Esophagus muscularis mucosa (tissue), 4 donors: ENCODE results near the gene FAM210B. TPM values are rescaled to one million over a fixed set of nuclear protein-coding genes. Genes with fewer than 3 reads are reported as not detected.

Source experiments
- DNase-seq: peaks from one replicate; pipeline ENCODE4 v3.0.0-alpha.2; 2017; ENCODE audit errors: extremely low spot score
- H3K27ac ChIP-seq, 4 donors: fragments of 200-600 bp; sonication (generic); replicated peaks in 1 of 4; 1 replicate in 3 of 4; 2 replicates in 1 of 4; pipeline ENCODE4 v1.5.1; 2016 to 2019; ENCODE audit warnings: mild to moderate bottlenecking in 1 of 4
- H3K27me3 ChIP-seq, 4 donors: fragments of 200-600 bp; sonication (generic); one replicate each; pipeline versions ENCODE4 v1.5.1 to v1.6.0; 2016 to 2019
- H3K36me3 ChIP-seq, 4 donors: fragments of 200-600 bp; sonication (generic); one replicate each; pipeline ENCODE4 v1.5.1; 2016 to 2019
- H3K4me1 ChIP-seq, 4 donors: fragments of 200-600 bp; sonication (generic); one replicate each; pipeline ENCODE4 v1.5.1; 2016 to 2019
- H3K4me3 ChIP-seq, 4 donors: fragments of 200-600 bp; sonication (generic); 1 replicate in 2 of 4; 2 replicates in 2 of 4; pipeline ENCODE4 v1.5.1; 2016 to 2019; ENCODE audit warnings: mild to moderate bottlenecking in 4 of 4, moderate library complexity in 1 of 4
- H3K9me3 ChIP-seq, 4 donors: fragments of 200-600 bp; sonication (generic); 1 replicate in 3 of 4; 2 replicates in 1 of 4; pipeline ENCODE4 v1.5.1; 2016 to 2019
- CTCF ChIP-seq, 3 experiments: fragments of 200-600 bp in 2 of 3; fragments of 450-650 bp in 1 of 3; sonication (generic) in 2 of 3; IDR thresholded peaks; one replicate each; pipeline ENCODE4 v1.5.1; 2017 to 2019; ENCODE audit warnings: antibody characterized with exemption in 3 of 3, mild to moderate bottlenecking in 2 of 3, moderate library complexity in 1 of 3
- EP300 ChIP-seq: sonication (generic); formaldehyde crosslinking; IDR thresholded peaks from one replicate; pipeline ENCODE4 v1.6.1; 2017; ENCODE audit warnings: antibody characterized with exemption
- POLR2A ChIP-seq: fragments of 450-650 bp; IDR thresholded peaks from one replicate; pipeline ENCODE4 v1.6.1; 2017; ENCODE audit warnings: antibody characterized with exemption, moderate library complexity, mild to moderate bottlenecking, low read depth
- POLR2AphosphoS5 ChIP-seq, 2 donors: sonication (generic); formaldehyde crosslinking; IDR thresholded peaks; one replicate each; pipeline ENCODE4 v1.6.1; 2017; ENCODE audit warnings: antibody characterized with exemption in 2 of 2
- WGBS: methylation state at CpG from one replicate; pipeline ENCODE4 v1.1.5; 2018; 5-methylcytosine and 5-hydroxymethylcytosine counted together
- intact Hi-C: fragments of 100-400 bp; cut with DNase I; formaldehyde crosslinking; loops from one replicate; pipeline ENCODE4 v1.15.1; 2023
- total RNA-seq, 4 donors: library from RNA; depleted of rRNA; stranded (reverse); fragments of >200 nt; gene quantifications; one replicate each; pipeline versions ENCODE4 v1.1.0 to v1.2.1, GENCODE V29; 2016

The FAM210B gene
- total RNA-seq, 4 donors from 2014 or later = 48.2 to 75.0 (median 54.5) TPM

GRCh38 chr20:56412949-56413348 lies 54.2 kb downstream of the FAM210B start:
- Histone ChIP-seq H3K27me3 (no peaks in the 10 kb centered on the region), H3K36me3 (peaks cover 3 to 11% (median 5%) of the 10 kb centered on the region in 4 donors), H3K9me3 (no peaks in the 10 kb centered on the region), H3K4me3 (peak overlapping the region; percentile 15 to 40 (median 28)), H3K4me1 (peaks cover 11 to 30% (median 16%) of the 10 kb centered on the region in 4 donors), H3K27ac (peak overlapping the region; percentile 39 to 60 (median 53))
- no peak for TF ChIP-seq POLR2A
- TF ChIP-seq POLR2AphosphoS5 (IDR thresholded peaks at IDR 0.05) = no peak
- no peak for TF ChIP-seq EP300
- no peak for TF ChIP-seq CTCF (IDR thresholded peaks at IDR 0.05)
- DNase-seq = no peak
- intact Hi-C loops = no loop called here
- WGBS = 97% methylated on average over 3 of the region's 3 CpGs

GRCh38 chr20:56414842-56415765 lies 56.3 kb downstream of the FAM210B start:
- Histone ChIP-seq H3K9me3 (no peaks in the 10 kb centered on the region), H3K36me3 (no peaks in the 10 kb centered on the region), H3K27ac (no peak overlapping the region), H3K27me3 (no peaks in the 10 kb centered on the region), H3K4me1 (peaks cover 8 to 26% (median 17%) of the 10 kb centered on the region in 4 donors), H3K4me3 (peak overlapping the region in 2 of 4 donors; percentile 5 to 17)
- DNase-seq = no peak
- intact Hi-C loops = no loop called here
- no peak for TF ChIP-seq CTCF (IDR thresholded peaks at IDR 0.05)
- no peak for TF ChIP-seq POLR2AphosphoS5 (IDR thresholded peaks at IDR 0.05)
- TF ChIP-seq POLR2A = no peak
- no peak for TF ChIP-seq EP300
- WGBS = 82% methylated on average over 12 of the region's 12 CpGs

GRCh38 chr20:56417402-56417801 lies 58.6 kb downstream of the FAM210B start:
- Histone ChIP-seq H3K36me3 (no peaks in the 10 kb centered on the region), H3K27ac (no peak overlapping the region), H3K4me1 (peaks cover 4 to 10% (median 9%) of the 10 kb centered on the region in 4 donors), H3K4me3 (no peak overlapping the region), H3K9me3 (no peaks in the 10 kb centered on the region), H3K27me3 (no peaks in the 10 kb centered on the region)
- no peak for DNase-seq
- intact Hi-C loops = no loop called here
- no peak for TF ChIP-seq CTCF (IDR thresholded peaks at IDR 0.05)
- TF ChIP-seq POLR2AphosphoS5 (IDR thresholded peaks at IDR 0.05) = no peak
- no peak for TF ChIP-seq EP300
- 85% methylated on average over 7 of the region's 7 CpGs for WGBS

GRCh38 chr20:56417911-56418310 lies 59.1 kb downstream of the FAM210B start:
- H3K27ac ChIP-seq = peak overlapping the region; percentile 25 to 54 (median 30)
- H3K9me3 ChIP-seq = no peaks in the 10 kb centered on the region
- peaks cover 0 to 11% (median 7%) of the 10 kb centered on the region in 4 donors for H3K4me1 ChIP-seq
- intact Hi-C loops = no loop called here
- no peak overlapping the region for H3K4me3 ChIP-seq
- no peak for TF ChIP-seq CTCF (IDR thresholded peaks at IDR 0.05)
- TF ChIP-seq POLR2AphosphoS5 (IDR thresholded peaks at IDR 0.05) = no peak
- no peak for TF ChIP-seq POLR2A
- no peak for TF ChIP-seq EP300
- H3K36me3 ChIP-seq = no peaks in the 10 kb centered on the region
- no peaks in the 10 kb centered on the region for H3K27me3 ChIP-seq
- 90% methylated on average over 4 of the region's 4 CpGs for WGBS
- DNase-seq = no peak

Other genes starting within 250 kb of the FAM210B start
- gene MC3R, start 110.2 kb upstream of the FAM210B start, total RNA-seq = not detected
- 1 to 10 TPM in 3 of 4 donors, under 1 TPM in 1; 0.66 to 2.1 (median 1.4) TPM for gene AURKA, start 33.2 kb downstream of the FAM210B start, total RNA-seq
- 10 to 100 TPM; 16.2 to 22.9 (median 20.7) TPM for gene CSTF1, start 33.7 kb downstream of the FAM210B start, total RNA-seq
- gene CASS4, start 53.3 kb downstream of the FAM210B start, total RNA-seq = 1 to 10 TPM; 3.1 to 8.1 (median 5.4) TPM
- gene RTF2, start 109.7 kb downstream of the FAM210B start, total RNA-seq = 10 to 100 TPM; 71.0 to 93.3 (median 78.5) TPM
- gene FAM209A, start 165.8 kb downstream of the FAM210B start, total RNA-seq = under 1 TPM in 1 of 4 donors, not detected in 3; 0.50 TPM
- under 1 TPM in 1 of 4 donors, not detected in 3; 0.52 TPM for gene FAM209B, start 174.3 kb downstream of the FAM210B start, total RNA-seq